ENCODE data around the gene CA10.

CA10 gene

DNA sequence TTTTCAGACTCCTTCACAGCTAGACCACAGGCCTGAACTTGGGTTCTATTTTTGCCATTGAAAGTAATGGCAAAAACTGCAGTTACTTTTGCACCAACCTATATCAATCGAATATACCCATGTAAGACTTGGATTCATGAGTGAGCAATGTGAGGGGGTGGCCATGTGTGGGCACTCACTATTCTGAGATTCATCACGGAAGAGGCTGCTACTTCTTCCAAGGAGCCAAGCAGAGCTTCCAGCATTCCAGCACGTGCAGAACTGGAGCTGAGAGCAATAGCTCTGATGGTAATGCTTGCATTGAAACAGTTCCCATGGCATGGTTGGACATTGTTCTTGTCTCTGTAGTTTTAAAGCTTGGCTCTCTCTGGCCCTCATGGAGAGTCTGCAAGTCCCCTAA lies 327.6 kb downstream of the CA10 start:
- TF ChIP-seq, protein P1, sequence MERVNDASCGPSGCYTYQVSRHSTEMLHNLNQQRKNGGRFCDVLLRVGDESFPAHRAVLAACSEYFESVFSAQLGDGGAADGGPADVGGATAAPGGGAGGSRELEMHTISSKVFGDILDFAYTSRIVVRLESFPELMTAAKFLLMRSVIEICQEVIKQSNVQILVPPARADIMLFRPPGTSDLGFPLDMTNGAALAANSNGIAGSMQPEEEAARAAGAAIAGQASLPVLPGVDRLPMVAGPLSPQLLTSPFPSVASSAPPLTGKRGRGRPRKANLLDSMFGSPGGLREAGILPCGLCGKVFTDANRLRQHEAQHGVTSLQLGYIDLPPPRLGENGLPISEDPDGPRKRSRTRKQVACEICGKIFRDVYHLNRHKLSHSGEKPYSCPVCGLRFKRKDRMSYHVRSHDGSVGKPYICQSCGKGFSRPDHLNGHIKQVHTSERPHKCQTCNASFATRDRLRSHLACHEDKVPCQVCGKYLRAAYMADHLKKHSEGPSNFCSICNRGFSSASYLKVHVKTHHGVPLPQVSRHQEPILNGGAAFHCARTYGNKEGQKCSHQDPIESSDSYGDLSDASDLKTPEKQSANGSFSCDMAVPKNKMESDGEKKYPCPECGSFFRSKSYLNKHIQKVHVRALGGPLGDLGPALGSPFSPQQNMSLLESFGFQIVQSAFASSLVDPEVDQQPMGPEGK (CRISPR knock-in tag; IDR thresholded peaks at IDR 0.05; ENCODE audit: borderline replicate concordance) = no peak
- TF ChIP-seq, protein P2, sequence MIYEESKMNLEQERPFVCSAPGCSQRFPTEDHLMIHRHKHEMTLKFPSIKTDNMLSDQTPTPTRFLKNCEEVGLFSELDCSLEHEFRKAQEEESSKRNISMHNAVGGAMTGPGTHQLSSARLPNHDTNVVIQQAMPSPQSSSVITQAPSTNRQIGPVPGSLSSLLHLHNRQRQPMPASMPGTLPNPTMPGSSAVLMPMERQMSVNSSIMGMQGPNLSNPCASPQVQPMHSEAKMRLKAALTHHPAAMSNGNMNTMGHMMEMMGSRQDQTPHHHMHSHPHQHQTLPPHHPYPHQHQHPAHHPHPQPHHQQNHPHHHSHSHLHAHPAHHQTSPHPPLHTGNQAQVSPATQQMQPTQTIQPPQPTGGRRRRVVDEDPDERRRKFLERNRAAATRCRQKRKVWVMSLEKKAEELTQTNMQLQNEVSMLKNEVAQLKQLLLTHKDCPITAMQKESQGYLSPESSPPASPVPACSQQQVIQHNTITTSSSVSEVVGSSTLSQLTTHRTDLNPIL (CRISPR knock-in tag; IDR thresholded peaks at IDR 0.05; ENCODE audit: low read depth) = no peak
- TF ChIP-seq ZNF70 (CRISPR knock-in tag; IDR thresholded peaks at IDR 0.05) = no peak
- no peak for TF ChIP-seq ZNF8 (CRISPR knock-in tag; IDR thresholded peaks at IDR 0.05)
- no peak for TF ChIP-seq ZFP3 (CRISPR knock-in tag; IDR thresholded peaks at IDR 0.05)
- TF ChIP-seq GLIS3 (CRISPR knock-in tag; IDR thresholded peaks at IDR 0.05) = no peak
- no peak for TF ChIP-seq ZNF565 (CRISPR knock-in tag; conservative IDR thresholded peaks at IDR 0.05; ENCODE audit: low read depth)
- TF ChIP-seq RARB (CRISPR knock-in tag; IDR thresholded peaks at IDR 0.05) = no peak
- no peak for TF ChIP-seq ESRRG (CRISPR knock-in tag; IDR thresholded peaks at IDR 0.05)
- no peak for TF ChIP-seq PPARA (CRISPR knock-in tag; IDR thresholded peaks at IDR 0.05; ENCODE audit: borderline replicate concordance)
- TF ChIP-seq CSDC2 (CRISPR knock-in tag; IDR thresholded peaks at IDR 0.05) = no peak
- no peak for TF ChIP-seq ZC3H10 (CRISPR knock-in tag; IDR thresholded peaks at IDR 0.05)
- no peak for TF ChIP-seq TOX (CRISPR knock-in tag; IDR thresholded peaks at IDR 0.05; ENCODE audit: borderline replicate concordance)
- TF ChIP-seq, protein P3, sequence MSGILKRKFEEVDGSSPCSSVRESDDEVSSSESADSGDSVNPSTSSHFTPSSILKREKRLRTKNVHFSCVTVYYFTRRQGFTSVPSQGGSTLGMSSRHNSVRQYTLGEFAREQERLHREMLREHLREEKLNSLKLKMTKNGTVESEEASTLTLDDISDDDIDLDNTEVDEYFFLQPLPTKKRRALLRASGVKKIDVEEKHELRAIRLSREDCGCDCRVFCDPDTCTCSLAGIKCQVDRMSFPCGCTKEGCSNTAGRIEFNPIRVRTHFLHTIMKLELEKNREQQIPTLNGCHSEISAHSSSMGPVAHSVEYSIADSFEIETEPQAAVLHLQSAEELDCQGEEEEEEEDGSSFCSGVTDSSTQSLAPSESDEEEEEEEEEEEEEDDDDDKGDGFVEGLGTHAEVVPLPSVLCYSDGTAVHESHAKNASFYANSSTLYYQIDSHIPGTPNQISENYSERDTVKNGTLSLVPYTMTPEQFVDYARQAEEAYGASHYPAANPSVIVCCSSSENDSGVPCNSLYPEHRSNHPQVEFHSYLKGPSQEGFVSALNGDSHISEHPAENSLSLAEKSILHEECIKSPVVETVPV (CRISPR knock-in tag; IDR thresholded peaks at IDR 0.05) = no peak
- TF ChIP-seq TCF4 (CRISPR knock-in tag; IDR thresholded peaks at IDR 0.05; ENCODE audit: borderline replicate concordance) = no peak
- TF ChIP-seq, protein P4, sequence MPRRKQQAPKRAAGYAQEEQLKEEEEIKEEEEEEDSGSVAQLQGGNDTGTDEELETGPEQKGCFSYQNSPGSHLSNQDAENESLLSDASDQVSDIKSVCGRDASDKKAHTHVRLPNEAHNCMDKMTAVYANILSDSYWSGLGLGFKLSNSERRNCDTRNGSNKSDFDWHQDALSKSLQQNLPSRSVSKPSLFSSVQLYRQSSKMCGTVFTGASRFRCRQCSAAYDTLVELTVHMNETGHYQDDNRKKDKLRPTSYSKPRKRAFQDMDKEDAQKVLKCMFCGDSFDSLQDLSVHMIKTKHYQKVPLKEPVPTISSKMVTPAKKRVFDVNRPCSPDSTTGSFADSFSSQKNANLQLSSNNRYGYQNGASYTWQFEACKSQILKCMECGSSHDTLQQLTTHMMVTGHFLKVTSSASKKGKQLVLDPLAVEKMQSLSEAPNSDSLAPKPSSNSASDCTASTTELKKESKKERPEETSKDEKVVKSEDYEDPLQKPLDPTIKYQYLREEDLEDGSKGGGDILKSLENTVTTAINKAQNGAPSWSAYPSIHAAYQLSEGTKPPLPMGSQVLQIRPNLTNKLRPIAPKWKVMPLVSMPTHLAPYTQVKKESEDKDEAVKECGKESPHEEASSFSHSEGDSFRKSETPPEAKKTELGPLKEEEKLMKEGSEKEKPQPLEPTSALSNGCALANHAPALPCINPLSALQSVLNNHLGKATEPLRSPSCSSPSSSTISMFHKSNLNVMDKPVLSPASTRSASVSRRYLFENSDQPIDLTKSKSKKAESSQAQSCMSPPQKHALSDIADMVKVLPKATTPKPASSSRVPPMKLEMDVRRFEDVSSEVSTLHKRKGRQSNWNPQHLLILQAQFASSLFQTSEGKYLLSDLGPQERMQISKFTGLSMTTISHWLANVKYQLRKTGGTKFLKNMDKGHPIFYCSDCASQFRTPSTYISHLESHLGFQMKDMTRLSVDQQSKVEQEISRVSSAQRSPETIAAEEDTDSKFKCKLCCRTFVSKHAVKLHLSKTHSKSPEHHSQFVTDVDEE (CRISPR knock-in tag; IDR thresholded peaks at IDR 0.05) = no peak
- no peak for TF ChIP-seq ZFP30 (CRISPR knock-in tag; IDR thresholded peaks at IDR 0.05)
- no peak for ATAC-seq

DNA sequence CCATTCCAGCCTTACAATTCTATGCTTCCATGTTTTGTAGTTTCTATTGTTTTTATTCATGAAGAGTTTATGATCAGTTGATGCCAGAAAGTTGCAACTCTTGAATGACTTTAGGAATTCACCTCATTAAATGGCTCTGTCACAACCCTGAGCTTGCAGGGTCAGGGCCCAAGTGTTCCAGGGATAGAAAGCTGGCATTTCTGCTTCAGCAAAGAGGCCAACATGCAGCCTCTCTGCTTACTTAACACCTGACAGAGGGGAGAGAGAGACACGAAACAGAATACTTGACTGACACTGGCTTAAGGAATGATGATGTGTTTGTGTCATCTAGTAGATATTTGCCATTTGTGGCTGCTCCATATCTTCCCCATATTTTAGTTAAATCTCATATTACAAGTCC lies 328.1 kb downstream of the CA10 start:
- no peak for ATAC-seq
- no peak for TF ChIP-seq ZC3H10 (CRISPR knock-in tag; IDR thresholded peaks at IDR 0.05)
- no peak for TF ChIP-seq OSR1 (CRISPR knock-in tag; IDR thresholded peaks at IDR 0.05)

DNA sequence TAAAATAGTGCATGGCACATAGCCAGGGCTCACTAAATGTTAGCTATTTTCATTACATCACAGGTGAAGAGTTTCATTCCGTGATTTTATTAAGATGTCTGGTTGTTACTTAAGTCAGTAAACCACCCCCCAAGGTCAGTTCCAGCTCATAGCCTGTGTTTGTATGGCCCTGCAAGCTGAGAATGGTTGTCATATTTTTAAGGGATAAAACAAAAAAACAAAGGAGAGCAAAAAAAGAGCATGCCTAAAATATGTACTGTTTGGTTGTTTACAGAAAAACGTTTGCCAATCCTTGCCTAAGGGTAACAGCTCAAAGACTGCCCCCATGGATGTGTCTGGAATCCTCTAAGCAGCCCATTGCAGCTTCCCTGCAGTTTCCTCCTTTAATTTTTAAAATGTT lies 329.6 kb downstream of the CA10 start:
- TF ChIP-seq GLIS3 (CRISPR knock-in tag; IDR thresholded peaks at IDR 0.05) = no peak
- TF ChIP-seq, protein P2 (CRISPR knock-in tag; IDR thresholded peaks at IDR 0.05; ENCODE audit: low read depth) = no peak
- TF ChIP-seq ZNF565 (CRISPR knock-in tag; conservative IDR thresholded peaks at IDR 0.05; ENCODE audit: low read depth) = no peak
- no peak for TF ChIP-seq RARB (CRISPR knock-in tag; IDR thresholded peaks at IDR 0.05)
- TF ChIP-seq, protein P5, sequence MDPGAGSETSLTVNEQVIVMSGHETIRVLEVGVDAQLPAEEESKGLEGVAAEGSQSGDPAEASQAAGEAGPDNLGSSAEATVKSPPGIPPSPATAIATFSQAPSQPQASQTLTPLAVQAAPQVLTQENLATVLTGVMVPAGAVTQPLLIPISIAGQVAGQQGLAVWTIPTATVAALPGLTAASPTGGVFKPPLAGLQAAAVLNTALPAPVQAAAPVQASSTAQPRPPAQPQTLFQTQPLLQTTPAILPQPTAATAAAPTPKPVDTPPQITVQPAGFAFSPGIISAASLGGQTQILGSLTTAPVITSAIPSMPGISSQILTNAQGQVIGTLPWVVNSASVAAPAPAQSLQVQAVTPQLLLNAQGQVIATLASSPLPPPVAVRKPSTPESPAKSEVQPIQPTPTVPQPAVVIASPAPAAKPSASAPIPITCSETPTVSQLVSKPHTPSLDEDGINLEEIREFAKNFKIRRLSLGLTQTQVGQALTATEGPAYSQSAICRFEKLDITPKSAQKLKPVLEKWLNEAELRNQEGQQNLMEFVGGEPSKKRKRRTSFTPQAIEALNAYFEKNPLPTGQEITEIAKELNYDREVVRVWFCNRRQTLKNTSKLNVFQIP (CRISPR knock-in tag; IDR thresholded peaks at IDR 0.05; ENCODE audit: borderline replicate concordance, low read depth) = no peak
- TF ChIP-seq ESRRG (CRISPR knock-in tag; IDR thresholded peaks at IDR 0.05) = no peak
- TF ChIP-seq TCF4 (CRISPR knock-in tag; IDR thresholded peaks at IDR 0.05; ENCODE audit: borderline replicate concordance) = no peak
- TF ChIP-seq BACH2 (CRISPR knock-in tag; IDR thresholded peaks at IDR 0.05; ENCODE audit: borderline replicate concordance) = no peak
- no peak for TF ChIP-seq ZFP30 (CRISPR knock-in tag; IDR thresholded peaks at IDR 0.05)
- no peak for TF ChIP-seq ZFP3 (CRISPR knock-in tag; IDR thresholded peaks at IDR 0.05)
- no peak for TF ChIP-seq ISL1 (CRISPR knock-in tag; IDR thresholded peaks at IDR 0.05)
- TF ChIP-seq ZNF70 (CRISPR knock-in tag; IDR thresholded peaks at IDR 0.05) = no peak
- ATAC-seq = no peak
